Measurements from ENCODE around the gene NDUFS8. TPM values are rescaled to one million over a fixed set of nuclear protein-coding genes. Genes with fewer than 3 reads are reported as not detected.

Gene NDUFS8
- total and polyA plus RNA-seq, 2 of the 13 experiments (the other 11 are each of a cell fraction or from before 2014, with no cell fraction given), result 96.7 to 158 TPM

DNA sequence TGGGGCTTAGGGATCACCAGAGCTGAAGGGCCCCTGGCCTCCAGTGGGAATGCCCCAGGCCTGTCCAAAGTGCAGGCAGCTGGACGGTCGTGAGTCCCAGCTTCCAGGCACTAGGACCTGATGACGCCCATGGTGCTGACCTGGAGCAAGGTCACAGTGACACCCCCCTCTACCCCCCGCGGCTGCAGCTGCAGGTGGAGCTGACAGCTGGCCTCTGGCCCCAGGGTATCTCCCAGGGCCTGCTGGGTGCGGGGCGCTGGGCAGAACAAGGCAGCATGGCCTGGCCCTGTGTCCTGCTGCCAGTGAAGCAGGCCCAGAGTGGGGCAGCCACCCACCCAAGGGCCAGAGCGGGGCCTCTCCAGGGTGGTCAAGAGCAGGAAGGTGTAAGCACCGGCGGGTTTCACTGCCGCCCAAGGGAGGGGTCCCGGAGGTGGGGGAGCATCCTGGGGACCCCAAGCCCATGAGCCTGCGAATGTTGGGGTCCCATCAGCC, 7.8 kb downstream of the NDUFS8 start (continued):
- TF ChIP-seq, protein P1, sequence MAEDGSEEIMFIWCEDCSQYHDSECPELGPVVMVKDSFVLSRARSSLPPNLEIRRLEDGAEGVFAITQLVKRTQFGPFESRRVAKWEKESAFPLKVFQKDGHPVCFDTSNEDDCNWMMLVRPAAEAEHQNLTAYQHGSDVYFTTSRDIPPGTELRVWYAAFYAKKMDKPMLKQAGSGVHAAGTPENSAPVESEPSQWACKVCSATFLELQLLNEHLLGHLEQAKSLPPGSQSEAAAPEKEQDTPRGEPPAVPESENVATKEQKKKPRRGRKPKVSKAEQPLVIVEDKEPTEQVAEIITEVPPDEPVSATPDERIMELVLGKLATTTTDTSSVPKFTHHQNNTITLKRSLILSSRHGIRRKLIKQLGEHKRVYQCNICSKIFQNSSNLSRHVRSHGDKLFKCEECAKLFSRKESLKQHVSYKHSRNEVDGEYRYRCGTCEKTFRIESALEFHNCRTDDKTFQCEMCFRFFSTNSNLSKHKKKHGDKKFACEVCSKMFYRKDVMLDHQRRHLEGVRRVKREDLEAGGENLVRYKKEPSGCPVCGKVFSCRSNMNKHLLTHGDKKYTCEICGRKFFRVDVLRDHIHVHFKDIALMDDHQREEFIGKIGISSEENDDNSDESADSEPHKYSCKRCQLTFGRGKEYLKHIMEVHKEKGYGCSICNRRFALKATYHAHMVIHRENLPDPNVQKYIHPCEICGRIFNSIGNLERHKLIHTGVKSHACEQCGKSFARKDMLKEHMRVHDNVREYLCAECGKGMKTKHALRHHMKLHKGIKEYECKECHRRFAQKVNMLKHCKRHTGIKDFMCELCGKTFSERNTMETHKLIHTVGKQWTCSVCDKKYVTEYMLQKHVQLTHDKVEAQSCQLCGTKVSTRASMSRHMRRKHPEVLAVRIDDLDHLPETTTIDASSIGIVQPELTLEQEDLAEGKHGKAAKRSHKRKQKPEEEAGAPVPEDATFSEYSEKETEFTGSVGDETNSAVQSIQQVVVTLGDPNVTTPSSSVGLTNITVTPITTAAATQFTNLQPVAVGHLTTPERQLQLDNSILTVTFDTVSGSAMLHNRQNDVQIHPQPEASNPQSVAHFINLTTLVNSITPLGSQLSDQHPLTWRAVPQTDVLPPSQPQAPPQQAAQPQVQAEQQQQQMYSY (CRISPR knock-in tag; IDR thresholded peaks at IDR 0.05), result no peak
- TF ChIP-seq ZBTB26 (CRISPR knock-in tag; IDR thresholded peaks at IDR 0.05; ENCODE audit: borderline replicate concordance) (peak; percentile 18; the same call in 1 of the 2 replicates), BHLHE40 (IDR thresholded peaks at IDR 0.05; ENCODE audit: low read length) (peak; percentile 54; the same call in 1 of the 2 replicates), ZNF746 (CRISPR knock-in tag; IDR thresholded peaks at IDR 0.05) (peak; percentile 56), HBP1 (CRISPR knock-in tag; IDR thresholded peaks at IDR 0.05; ENCODE audit: low read depth) (peak; percentile 83; the same call in 1 of the 2 replicates), SOX5 (CRISPR knock-in tag; IDR thresholded peaks at IDR 0.05; ENCODE audit: borderline replicate concordance) (peak; percentile 73; the same call in 1 of the 2 replicates), ZNF264 (CRISPR knock-in tag; IDR thresholded peaks at IDR 0.05) (peak; percentile 90), PHF5A (CRISPR knock-in tag; IDR thresholded peaks at IDR 0.05; ENCODE audit: low read depth, unreplicated experiment) (peak; percentile 76), ZNF431 (CRISPR knock-in tag; IDR thresholded peaks at IDR 0.05; ENCODE audit: borderline replicate concordance, low read depth) (peak; percentile 94), BCL6 (CRISPR knock-in tag; IDR thresholded peaks at IDR 0.05) (peak; percentile 92), DMAP1 (CRISPR knock-in tag; IDR thresholded peaks at IDR 0.05) (peak; percentile 87), KLF13 (CRISPR knock-in tag; IDR thresholded peaks at IDR 0.05) (no peak), KAT7 (CRISPR knock-in tag; IDR thresholded peaks at IDR 0.05; ENCODE audit: borderline replicate concordance) (no peak), ZFAT (CRISPR knock-in tag; conservative IDR thresholded peaks at IDR 0.05) (no peak)
- TF ChIP-seq, protein P2, sequence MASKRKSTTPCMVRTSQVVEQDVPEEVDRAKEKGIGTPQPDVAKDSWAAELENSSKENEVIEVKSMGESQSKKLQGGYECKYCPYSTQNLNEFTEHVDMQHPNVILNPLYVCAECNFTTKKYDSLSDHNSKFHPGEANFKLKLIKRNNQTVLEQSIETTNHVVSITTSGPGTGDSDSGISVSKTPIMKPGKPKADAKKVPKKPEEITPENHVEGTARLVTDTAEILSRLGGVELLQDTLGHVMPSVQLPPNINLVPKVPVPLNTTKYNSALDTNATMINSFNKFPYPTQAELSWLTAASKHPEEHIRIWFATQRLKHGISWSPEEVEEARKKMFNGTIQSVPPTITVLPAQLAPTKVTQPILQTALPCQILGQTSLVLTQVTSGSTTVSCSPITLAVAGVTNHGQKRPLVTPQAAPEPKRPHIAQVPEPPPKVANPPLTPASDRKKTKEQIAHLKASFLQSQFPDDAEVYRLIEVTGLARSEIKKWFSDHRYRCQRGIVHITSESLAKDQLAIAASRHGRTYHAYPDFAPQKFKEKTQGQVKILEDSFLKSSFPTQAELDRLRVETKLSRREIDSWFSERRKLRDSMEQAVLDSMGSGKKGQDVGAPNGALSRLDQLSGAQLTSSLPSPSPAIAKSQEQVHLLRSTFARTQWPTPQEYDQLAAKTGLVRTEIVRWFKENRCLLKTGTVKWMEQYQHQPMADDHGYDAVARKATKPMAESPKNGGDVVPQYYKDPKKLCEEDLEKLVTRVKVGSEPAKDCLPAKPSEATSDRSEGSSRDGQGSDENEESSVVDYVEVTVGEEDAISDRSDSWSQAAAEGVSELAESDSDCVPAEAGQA (IDR thresholded peaks at IDR 0.05; ENCODE audit: low read depth), result peak; percentile 57; the same call in 1 of the 2 replicates
- TF ChIP-seq, protein P2 (CRISPR knock-in tag; IDR thresholded peaks at IDR 0.05; ENCODE audit: borderline replicate concordance), result 0 out of 2 replicates have a peak, but pooled peaks have one; percentile 14
- TF ChIP-seq, protein P3, sequence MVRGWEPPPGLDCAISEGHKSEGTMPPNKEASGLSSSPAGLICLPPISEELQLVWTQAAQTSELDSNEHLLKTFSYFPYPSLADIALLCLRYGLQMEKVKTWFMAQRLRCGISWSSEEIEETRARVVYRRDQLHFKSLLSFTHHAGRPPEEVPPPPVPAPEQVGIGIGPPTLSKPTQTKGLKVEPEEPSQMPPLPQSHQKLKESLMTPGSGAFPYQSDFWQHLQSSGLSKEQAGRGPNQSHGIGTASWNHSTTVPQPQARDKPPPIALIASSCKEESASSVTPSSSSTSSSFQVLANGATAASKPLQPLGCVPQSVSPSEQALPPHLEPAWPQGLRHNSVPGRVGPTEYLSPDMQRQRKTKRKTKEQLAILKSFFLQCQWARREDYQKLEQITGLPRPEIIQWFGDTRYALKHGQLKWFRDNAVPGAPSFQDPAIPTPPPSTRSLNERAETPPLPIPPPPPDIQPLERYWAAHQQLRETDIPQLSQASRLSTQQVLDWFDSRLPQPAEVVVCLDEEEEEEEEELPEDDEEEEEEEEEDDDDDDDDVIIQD (CRISPR knock-in tag; IDR thresholded peaks at IDR 0.05; ENCODE audit: low read depth), result peak; percentile 25; the same call in 1 of the 2 replicates
